Measurements from ENCODE around the gene HTR7.

Gene HTR7

GRCh38 chr10:90790422-90790821, 67.4 kb downstream of the HTR7 start:
- no peak for TF ChIP-seq CTCF (IDR thresholded peaks at IDR 0.05; ENCODE audit: low read depth, low read length)
- DNase-seq (ENCODE audit: low read depth in 2 of 2), result no peak

GRCh38 chr10:90788968-90789367, 68.9 kb downstream of the HTR7 start:
- no peak overlapping the region for H3K4me3 ChIP-seq (replicated peaks in 1 of 2; ENCODE audit: low read depth in 2 of 2, low read length in 2 of 2)
- no peak for DNase-seq (ENCODE audit: low read depth in 2 of 2)
- TF ChIP-seq CTCF (IDR thresholded peaks at IDR 0.05; ENCODE audit: low read depth, low read length), result no peak

More at GRCh38 chr10:90790422-90790821, 67.4 kb downstream of the HTR7 start:
- no peak overlapping the region for H3K4me3 ChIP-seq (replicated peaks in 1 of 2; ENCODE audit: low read depth in 2 of 2, low read length in 2 of 2)

- TF ChIP-seq CTCF (IDR thresholded peaks at IDR 0.05; ENCODE audit: low read depth, low read length), result no peak
- no peak overlapping the region for H3K4me3 ChIP-seq (replicated peaks in 1 of 2; ENCODE audit: low read depth in 2 of 2, low read length in 2 of 2)
- DNase-seq (ENCODE audit: low read depth in 2 of 2), result no peak
Observed at GRCh38 chr10:90788199-90788491, 69.7 kb downstream of the HTR7 start.

- H3K4me3 ChIP-seq (replicated peaks in 1 of 2; ENCODE audit: low read depth in 2 of 2, low read length in 2 of 2), result no peak overlapping the region
- DNase-seq (ENCODE audit: low read depth in 2 of 2), result peak; percentile 58 to 63
- TF ChIP-seq CTCF (IDR thresholded peaks at IDR 0.05; ENCODE audit: low read depth, low read length), result peak; percentile 92
Observed at GRCh38 chr10:90787393-90788198, 70.2 kb downstream of the HTR7 start.

GRCh38 chr10:90785782-90786181, 72.1 kb downstream of the HTR7 start:
- TF ChIP-seq CTCF (IDR thresholded peaks at IDR 0.05; ENCODE audit: low read depth, low read length), result no peak
- DNase-seq (ENCODE audit: low read depth in 2 of 2), result no peak
- H3K4me3 ChIP-seq (replicated peaks in 1 of 2; ENCODE audit: low read depth in 2 of 2, low read length in 2 of 2), result no peak overlapping the region

- H3K4me3 ChIP-seq (replicated peaks in 1 of 2; ENCODE audit: low read depth in 2 of 2, low read length in 2 of 2), result no peak overlapping the region
- DNase-seq (ENCODE audit: low read depth in 2 of 2), result peak in 1 of 2 donors; percentile 2
- TF ChIP-seq CTCF (IDR thresholded peaks at IDR 0.05; ENCODE audit: low read depth, low read length), result no peak
Observed at GRCh38 chr10:90784771-90785170, 73.1 kb downstream of the HTR7 start.

GRCh38 chr10:90780488-90780887, 77.4 kb downstream of the HTR7 start:
- no peak overlapping the region for H3K4me3 ChIP-seq (replicated peaks in 1 of 2; ENCODE audit: low read depth in 2 of 2, low read length in 2 of 2)
- DNase-seq (ENCODE audit: low read depth in 2 of 2), result no peak
- no peak for TF ChIP-seq CTCF (IDR thresholded peaks at IDR 0.05; ENCODE audit: low read depth, low read length)
